Measurements from ENCODE around the gene ATP12A.

ATP12A gene

DNA sequence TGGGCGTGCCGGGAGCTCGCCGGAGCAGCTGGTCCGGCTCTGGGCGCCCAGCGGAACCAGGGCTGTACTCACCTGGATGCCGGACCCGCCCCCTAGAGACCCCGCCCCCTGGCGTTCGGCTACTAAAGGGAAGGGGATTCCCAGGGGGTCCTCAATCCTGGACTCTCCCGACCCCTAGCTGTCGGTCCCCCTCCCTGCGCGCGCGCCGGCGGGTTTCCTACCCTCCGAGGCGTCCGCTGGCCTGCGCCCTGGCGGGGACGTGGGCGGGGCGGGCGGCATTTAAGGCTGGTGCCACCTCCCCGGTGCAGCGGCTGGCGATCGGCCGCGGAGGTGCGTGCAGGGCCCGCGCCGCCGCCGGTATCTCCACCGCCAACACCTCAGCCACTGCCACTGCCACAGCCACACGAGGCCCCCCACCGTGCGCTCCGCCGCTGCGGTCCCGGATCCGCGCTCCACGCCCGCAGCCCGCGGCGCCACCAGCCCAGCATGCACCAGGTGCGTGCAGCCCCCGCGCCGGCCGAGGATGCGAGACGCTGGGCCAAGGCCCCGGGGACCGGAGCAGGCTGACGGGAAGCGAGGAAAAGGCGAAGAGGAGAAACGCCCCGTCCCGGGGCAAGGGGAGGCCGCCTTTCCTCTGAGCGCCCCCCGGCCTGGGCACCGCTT is at the start of gene ATP12A:
Gene ATP12A, plus strand, starts transcription at position 151 of the 663 bp plus-strand sequence. Its CDS starts 336 bp downstream, at position 487.
- DNase-seq = no peak

DNA sequence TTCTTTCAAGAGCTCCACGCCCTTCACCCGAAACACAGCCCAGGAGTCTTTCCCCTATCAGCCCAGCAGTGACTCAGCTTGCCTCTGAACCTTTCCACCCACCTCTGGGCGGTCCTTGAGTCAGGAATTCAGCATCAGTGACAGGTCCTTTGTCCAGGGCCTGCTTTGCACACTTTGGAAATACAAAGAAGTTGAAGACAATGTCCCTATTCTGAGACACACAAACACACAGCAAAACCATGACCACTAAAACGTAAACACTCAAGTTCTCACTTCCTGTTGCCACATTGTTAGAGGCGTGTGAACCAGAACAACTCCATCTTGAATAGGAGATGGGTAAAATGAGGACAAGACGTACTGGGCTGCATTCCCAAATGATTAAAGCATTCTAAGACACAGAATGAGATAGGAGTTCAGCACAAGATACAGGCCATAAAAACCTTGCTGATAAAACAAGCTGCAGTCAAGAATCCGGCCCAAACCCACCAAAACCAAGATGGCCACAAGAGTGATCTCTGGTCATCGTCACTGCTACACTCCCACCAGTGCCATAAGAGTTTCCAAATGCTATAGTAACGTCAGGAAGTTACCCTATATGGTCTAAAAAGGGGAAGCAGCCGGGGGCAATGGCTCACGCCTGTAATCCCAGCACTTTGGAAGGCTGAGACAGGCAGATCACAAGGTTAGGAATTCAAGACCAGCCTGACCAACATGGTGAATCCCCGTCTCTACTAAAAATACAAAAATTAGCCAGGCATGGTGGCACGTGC is 49.2 kb upstream of the ATP12A start:
- DNase-seq = no peak

DNA sequence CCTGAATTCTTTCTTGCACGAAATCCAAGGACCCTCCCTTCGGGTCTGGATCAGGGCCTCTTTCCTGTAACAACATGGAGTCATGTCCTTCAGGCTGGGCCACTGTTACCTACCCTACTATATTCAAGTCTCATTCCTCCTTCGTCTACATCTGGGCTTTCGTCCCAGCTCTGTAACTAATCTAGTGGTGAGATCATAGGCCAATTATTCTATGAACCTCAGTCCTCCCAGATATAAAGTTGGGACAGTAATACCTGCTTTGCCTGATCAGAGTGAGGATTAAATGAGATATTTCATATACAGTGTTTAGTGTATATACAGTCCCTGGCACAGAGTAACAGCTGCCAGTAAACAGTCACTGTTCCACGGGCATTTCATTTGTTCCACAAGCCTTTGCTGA is 48.3 kb upstream of the ATP12A start:
- DNase-seq = no peak

DNA sequence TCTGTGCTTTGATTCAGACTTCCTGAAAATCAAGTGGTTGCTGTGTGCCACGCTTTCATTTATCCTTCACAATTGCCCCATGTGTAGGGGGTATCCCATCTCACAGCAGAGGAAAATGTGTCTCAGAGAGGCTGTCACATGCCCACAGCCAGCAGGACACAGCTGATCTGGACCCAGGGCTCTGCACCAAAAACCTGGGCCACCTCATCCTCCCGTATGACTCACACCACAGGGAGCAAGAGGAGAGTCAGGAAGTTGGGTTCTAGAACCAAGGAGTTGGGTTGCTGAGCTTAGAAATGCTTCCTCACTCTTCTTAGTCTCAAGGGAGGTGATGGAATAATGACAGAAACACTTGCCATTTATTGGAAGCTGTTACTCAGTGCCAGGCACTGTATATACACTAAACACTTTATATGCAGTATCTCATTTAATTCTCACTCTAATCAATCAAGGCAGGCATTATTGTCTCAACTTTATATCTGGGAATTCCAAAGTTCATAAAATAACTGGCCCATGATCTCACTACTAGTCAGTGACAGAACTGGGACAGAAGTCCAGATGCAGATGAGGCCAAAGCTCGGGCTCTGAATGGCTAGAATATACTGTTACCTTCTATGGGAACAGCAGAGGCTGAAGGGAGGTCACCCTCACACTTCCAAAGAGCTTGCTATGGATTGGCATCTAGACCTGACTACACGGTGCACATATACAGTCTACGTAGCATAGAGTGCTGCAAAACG is 47.7 kb upstream of the ATP12A start:
- DNase-seq = no peak

DNA sequence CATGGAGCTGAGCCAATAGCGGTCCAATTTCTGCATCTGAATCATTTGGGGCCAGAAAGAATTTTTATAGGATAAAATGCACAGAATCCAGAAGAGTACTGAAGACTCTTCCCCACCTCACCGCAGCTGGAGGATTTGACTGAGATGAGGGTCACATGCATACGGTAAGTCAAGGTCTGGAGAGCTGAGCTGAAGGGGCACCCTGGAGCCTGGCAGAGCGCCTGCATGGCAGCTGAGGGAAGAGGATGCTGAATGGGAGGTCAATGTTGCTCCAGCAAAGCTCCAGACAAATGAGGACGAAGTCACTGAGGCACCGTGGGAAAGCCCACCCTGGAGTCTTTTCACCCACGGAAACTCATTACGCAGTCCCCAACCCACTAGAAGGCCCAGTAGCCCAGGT is 43.4 kb upstream of the ATP12A start:
- no peak for DNase-seq

DNA sequence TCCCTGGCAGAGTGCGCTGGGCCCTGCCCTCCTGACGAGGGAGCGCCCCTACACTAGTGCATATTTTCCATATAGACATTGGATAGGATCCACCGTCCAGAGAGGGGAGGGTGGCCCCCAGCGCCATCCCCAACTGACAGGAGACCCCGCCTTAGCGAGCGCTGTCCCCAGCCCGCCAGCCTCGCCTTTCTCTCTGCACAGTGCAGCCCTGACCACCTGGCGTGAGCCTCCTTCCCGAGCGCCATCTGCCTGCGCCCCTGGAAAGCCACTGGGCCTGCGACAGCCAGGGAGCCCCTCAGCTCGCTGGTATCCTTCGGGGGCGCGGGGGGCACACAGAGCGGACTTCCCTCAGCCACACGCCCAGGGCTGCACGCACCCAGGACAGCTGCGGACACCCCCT is 42.1 kb upstream of the ATP12A start:
- no peak for DNase-seq

DNA sequence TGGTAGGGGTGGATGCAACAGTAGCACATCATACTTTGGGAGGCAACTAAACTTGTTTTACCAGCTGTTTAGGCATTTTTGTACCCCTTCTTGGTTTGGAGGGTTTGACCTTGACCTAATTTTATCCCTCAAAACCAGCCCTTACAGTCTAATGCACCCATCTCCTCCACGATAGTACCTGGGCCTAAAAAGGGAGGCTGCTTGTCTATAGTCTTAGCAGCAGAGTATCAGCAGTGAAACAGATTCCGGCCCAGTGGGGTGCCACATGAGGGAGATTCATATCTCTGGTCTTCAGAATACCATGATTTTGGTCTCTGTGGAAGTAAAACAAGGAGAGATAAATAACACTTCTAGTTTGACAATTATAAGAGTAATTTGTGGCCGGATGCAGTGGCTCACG is 39.5 kb upstream of the ATP12A start:
- DNase-seq = no peak

DNA sequence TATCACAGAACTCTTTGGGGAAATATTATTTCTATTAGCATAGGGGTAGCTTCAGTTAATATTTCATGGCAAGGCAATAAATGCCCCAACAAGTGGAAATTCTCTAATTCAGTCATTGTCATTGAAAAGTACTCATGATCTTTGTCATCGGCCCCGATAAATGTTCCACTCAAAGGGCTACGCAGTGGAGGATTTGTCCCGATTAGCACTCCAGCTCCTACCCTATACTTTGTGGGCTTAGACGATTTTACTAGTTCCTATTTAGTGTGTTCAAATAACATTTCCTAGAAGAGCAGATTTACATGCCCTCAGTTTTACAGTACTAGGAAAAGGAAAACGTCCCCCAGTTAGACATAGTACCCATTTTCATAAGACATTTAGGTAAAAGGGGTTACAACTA is 38.0 kb upstream of the ATP12A start:
- DNase-seq = no peak

DNA sequence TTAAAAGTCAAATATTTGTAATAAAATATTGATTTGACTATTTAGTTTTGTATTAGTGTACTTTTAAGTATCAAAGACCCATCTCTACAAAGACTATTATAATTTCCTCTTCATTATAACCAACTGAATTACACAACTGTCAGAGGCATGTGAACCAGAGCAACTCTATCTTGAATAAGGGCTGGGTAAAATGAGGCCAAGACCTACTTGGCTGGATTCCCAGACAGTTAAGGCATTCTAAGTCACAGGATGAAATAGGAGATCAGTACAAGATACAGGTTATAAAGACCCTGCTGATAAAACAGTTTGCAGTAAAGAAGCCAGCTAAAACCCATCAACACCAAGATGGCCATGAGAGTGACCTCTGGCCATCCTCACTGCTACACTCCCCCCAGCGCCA is 36.2 kb upstream of the ATP12A start:
- no peak for DNase-seq

DNA sequence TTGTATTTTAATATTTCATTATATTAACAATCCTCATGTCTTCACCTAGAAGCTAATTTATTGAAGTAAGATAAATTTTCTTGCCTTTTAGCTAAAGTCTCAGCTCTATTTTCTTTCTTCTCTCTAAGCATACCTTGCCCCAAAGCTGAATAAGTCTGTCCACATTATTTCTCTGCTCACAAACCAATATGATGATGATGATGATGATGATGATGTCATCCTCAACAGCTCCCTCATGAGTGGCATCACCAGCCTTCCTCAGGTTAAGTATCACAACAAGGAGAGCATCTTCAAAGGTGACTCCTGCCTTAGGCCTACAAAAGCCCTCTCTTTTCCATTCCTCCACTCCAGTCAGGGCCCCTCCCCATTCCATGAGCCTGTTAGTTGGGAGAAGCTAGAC is 31.9 kb upstream of the ATP12A start:
- DNase-seq = no peak

DNA sequence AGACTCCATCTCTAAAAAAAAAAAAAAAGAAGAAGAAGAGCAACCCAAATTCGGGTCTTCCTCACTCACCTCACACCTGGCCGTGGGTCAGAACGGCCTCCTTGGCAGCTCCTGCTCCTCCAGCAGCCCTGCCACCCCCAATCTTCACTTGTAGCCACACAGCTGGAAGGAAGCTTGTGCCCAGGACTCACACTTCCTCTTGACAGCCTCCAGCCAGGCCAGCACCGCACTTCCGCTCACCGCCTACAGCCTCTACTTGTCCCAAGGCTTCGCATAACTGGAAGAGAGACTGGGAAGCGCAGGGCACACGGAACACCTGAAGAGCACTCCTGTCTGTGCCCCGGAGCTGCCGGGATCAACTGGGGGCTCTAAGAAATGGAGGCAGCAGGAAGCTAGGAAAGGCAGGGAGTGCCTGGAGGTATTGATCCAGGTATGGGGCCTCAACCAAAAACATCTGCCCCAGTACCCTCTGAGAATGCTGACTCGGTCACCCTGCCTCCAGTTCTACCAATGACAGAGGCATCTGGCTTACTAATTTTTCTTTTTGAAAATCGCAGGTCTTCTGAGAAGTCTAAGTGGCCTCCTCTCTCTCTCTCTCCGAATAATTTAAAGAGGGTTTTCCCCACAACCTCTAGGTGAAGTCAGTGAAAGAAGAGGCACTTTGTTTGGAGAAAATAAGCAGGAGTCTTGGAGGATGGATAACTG is 31.1 kb upstream of the ATP12A start:
- no peak for DNase-seq

DNA sequence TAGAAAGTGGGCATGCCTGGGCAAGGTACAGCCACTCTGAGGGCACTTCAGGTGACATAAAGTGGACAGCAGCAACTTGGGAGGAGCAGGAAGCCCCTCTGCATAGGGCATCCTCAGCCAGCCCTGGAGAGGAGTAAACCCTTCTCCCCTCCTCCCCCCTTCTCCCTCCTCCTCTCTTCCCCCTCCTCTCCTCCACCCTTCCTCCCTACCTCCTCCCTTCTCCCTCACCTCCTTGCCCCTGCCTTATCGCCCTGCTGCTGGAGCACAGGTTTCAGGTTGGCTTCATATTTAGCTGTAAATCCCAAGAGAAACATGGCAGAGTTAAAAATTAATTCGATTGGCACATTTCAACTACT is 30.5 kb upstream of the ATP12A start:
- no peak for DNase-seq

DNA sequence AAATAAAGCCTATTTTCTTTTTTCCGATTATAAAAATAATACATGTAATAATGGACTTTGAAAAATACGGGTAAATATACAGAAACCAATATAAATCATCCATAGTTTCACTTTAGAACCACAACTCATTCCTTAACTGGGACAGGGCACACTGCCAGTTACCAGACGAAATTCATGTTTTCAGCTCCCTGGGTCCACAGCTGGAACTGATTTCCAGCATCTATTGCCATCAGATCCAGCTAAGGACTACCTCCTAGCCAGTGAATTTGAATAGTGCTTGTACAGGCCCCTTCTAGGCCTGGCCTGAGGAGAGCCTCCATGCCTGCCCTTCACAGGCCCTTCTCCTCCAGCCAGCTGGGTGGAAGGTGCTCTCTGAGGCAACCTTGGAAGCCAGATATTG is 30.0 kb upstream of the ATP12A start:
- no peak for DNase-seq

DNA sequence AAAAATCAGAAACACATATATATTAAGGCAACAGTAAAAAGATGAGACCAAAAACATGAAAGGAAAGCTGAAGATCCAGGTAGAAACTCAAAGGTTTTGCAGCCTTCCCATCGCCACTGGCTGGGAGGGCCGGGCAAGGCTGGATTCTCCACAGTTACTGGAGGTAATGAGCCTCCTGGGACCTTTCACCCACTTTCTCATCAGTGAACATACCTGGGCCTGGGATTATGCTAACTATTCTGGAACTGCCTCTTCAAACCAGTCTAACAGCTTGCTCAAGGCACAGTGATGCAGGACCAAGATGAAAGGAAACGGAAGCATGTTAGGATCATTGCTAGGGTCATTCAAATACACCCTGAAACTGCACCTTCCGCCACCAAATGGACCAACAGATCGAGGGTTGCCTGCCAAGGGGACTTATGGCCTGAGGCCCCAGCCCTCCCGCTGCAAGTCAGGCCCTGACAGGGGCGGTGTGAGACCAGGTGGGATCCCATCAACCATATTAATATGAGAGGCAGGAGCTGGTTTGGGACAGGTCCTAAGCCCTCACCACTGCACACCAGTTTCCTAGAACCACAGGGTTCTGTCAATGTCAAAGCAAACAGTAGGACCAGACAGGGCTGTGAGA is 28.4 kb upstream of the ATP12A start:
- DNase-seq = no peak

DNA sequence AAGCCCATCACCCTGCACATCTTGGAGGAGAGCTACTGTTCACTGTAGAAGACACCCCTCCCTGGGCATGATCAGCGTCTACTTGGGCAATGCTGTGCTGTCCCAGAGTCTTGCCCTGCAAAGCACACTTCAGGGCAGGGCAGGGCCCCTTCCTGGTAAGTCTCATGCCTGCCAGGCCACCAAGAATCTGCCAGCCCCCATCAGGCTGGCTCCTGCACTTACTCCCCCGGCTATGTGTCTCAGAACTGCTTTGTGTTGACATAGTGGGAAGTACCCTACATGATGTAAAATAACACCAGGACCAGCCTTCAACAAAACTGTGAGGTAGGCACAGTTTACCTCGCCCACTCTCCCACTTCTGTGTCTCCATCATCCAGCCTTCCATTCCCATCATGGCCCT is 27.8 kb upstream of the ATP12A start:
- DNase-seq = no peak

DNA sequence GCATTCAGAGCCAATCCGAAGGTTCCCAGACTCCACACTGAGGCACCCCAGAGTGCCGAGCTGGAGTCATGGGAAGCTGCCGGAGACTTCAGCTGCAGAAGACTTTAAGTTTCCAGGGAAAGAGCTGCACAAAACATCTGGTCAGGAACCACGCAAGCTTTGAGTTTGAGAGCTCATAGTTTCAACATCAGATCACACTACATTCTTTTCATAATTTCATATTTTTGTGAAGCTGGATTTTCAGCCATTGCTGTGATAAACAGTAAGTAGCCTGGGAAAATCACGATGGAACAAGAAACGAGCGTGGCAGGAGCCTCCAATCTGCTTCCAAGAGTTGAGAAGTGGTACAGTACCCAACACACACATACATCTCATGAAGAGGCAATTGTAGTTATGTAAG is 25.5 kb upstream of the ATP12A start:
- no peak for DNase-seq

DNA sequence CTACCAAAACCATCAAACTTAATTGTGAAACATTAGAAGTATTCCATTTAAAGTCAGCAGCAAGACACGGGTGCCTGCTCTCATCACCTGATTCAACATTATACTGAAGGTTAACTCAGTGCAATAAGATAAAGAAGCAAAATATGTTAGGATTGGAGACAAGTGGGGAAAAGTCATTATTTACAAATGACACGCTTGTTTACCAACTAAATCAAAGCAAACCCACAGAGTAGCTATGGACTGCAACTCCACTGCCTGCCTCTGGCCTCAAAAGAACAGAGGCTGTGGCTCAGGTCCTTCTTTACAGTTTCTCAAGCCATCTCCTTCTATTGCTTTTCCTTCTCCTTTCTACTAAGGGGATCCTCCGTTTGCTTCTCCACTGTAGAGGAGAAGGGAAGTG is 21.0 kb upstream of the ATP12A start:
- no peak for DNase-seq

DNA sequence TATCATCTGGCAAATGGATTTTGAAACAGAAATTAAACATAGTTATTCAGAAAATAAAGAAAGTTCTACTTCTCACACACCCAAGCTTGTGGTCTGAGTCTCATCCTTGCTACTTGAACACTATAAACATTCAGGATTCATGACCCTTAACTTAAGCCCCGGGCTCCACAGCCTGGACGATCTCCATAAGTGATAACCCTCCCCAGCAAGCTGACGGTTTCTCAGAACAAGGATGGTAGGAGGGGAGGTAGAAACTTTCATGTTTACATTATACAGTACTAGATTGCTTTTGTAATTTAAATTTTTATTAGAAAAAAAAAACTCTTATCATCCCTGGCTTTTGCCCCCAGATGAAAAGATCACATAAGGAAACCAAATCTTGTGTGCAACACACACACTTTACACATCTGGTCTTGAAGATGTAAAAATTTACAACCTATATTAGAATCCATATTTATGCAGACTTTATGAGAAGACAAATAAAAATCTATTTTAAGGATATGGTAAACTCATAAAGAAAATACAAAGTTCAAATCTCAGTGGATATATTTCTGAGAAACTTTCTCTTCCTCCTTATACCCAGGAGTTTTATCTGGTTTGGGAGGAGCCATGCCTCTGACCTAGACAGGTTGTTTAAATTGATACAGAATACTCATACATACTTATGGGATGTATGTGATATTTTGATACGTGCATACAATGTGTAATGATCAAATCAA is 20.0 kb upstream of the ATP12A start:
- DNase-seq = no peak

DNA sequence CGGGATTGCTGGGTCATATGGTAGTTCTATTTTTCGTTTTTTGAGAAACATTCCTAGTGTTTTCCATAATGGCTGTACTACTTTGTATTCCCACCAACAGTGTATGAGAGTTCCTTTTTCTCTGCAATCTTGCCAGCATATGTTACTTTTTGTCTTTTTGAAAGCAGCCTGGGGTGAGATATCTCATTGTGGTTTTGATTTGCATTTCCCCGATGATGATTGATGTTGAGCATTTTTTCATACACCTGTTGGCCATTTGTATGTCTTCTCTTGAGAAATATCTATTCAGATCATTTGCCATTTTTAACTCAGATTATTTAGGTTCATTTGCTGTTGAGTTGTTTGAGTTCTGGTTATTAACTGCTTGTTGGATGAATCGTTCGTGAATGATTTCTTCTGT is 18.5 kb upstream of the ATP12A start:
- DNase-seq = no peak

DNA sequence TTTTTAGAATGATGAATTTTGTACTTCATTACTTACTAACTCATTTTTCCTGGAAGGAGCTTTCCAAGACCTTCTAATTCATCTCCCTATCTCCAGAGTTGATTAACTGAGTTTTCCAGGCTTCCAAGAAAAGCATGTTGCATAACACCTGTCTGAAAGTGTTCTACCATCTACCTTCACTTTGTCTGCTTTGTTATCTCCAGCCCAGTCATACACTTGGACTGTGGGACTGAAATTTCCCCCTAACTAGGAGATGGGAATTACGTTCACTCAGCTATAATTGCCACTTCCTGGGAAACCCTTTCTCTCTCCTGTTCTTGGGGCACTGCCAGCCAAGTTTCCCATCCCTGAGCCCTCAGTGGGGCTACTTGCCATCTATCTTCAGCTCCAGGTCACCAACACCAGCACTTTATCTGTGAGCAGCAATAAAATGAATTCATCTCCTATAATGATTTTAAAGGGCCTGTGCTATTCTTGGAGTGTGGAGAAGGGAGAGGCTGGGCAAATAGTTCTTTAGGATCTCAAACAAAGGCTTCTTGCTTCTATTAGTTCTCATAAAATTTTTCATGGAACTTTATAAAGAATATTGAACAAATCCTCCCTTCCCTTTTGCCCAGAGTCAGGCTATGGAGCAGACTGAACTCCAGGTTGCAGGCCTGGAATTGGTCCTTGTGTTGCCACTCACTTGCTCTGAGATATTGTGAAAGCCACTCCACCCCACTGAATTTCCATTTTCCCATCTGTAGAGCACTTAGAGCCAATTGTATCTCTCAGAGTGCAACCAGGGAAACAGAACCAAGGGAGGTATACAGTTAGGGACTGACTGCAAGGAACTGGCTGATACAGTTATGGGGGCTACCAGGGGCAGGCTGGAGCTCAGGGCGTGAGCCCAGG is 17.8 kb upstream of the ATP12A start:
- DNase-seq = no peak

DNA sequence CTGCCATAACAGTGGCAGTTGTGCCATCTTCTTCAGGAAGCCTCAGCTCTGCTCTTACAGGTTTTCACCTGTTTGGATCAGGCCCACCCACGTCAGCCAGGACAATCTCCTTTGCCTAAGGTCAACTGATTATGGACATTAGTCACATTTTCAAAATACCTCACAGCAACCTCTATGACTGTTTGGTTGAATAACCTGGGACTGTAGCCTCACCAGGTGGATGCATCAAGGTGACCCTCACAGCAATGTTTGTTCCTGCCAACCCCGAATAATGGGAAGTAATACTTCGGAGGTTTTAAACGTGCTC is 17.2 kb upstream of the ATP12A start:
- no peak for DNase-seq

DNA sequence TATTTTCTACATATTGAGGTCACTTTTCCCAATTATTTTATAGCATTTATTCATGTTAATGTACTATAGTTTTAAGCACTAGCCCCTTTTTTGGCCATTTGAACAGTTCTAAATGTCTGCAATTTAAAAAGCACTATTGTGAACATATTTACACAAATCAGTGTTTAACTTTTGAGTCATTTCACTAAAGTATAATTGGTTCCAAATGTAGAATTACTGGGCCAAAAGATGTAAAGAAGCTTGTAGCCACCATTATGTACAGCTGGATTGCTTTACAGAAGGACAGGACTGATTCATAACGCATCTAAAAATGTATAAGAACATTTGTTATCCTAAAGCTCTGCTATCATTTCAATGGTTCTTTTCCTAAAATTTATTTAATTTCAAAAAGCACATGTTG is 16.6 kb upstream of the ATP12A start:
- no peak for DNase-seq

Measured in NCI-H1694 (cell line).